ENCODE data around the gene STING1. TPM values are rescaled to one million over a fixed set of nuclear protein-coding genes. Genes with fewer than 3 reads are reported as not detected.

STING1 gene
- total and polyA plus RNA-seq, 2 of the 8 experiments (the other 6 are each of a cell fraction or from before 2014, with no cell fraction given): 0.26 to 0.47 TPM

- no peak overlapping the region for H2BK15ac ChIP-seq (ENCODE audit: low read length)
- peak overlapping the region; percentile 66; the same call in 1 of the 2 replicates for H2AK5ac ChIP-seq (ENCODE audit: low read depth, low read length)
- H3K4me1 ChIP-seq (replicated peaks in 1 of 4; ENCODE audit: control insufficient read depth in 3 of 4, insufficient read depth in 4 of 4, low read length in 3 of 4): peaks cover 5 to 15% (median 12%) of the 10 kb centered on the region in 4 experiments; a peak in 6 of 7 replicates
- no peak for DNase-seq (ENCODE audit: low read depth in 1 of 2, low spot score in 2 of 2)
- no peak overlapping the region for H4K91ac ChIP-seq (replicated peaks; ENCODE audit: insufficient read length, low read length)
- H3K23me2 ChIP-seq (ENCODE audit: low read depth, low read length): no peaks in the 10 kb centered on the region
- no peak overlapping the region for H3K14ac ChIP-seq (ENCODE audit: insufficient read length)
- no peak for FAIRE-seq
- 0 out of 2 replicates have a peak overlapping the region, but pooled peaks have one; percentile 60 for H2BK12ac ChIP-seq (ENCODE audit: low read depth, low read length)
- no peak overlapping the region for H3K56ac ChIP-seq (replicated peaks; ENCODE audit: insufficient read length, low read depth, low read length)
- H3K27ac ChIP-seq (ENCODE audit: low read depth, low read length): no peak overlapping the region
- H2BK20ac ChIP-seq (ENCODE audit: low read length): no peak overlapping the region
- 84% methylated on average over 8 of the region's 8 CpGs; no CpG with 5 or more reads in 1 of the 2 experiments for WGBS, 2 experiments (ENCODE audit: extremely low coverage in 1 of 2, insufficient coverage in 1 of 2, insufficient read length in 1 of 2, insufficient replicate concordance in 2 of 2, low coverage in 1 of 2, low lambda C conversion rate in 2 of 2, missing lambda C conversion rate in 1 of 2)
- ChIA-PET POLR2A (ENCODE audit: partially characterized antibody) (no interaction called here), CTCF (ENCODE audit: partially characterized antibody) (interaction anchor here (1.1 to 3.0 kb wide), 3 partner anchors 35 to 54 kb away, joined by 3 to 12 read pairs (median 3); no protein-coding TSS in a partner anchor)
- H3K9ac ChIP-seq (replicated peaks in 1 of 4; ENCODE audit: extremely low read depth in 1 of 4, low read depth in 3 of 4, low read length in 3 of 4): no peak overlapping the region
- no peak overlapping the region for H2AFZ ChIP-seq (ENCODE audit: low read length)
- no peaks in the 10 kb centered on the region for H3K9me3 ChIP-seq (ENCODE audit: insufficient read depth in 2 of 2, low read depth in 1 of 2, low read length in 1 of 2)
- no peak overlapping the region for H4K5ac ChIP-seq (ENCODE audit: insufficient read length, low read depth, low read length)
- H3K4ac ChIP-seq (replicated peaks; ENCODE audit: insufficient read length, low read depth, low read length): no peak overlapping the region
- no peak overlapping the region for H3K4me3 ChIP-seq (ENCODE audit: extremely low read depth in 1 of 4, insufficient read depth in 2 of 4, low read depth in 3 of 4, low read length in 4 of 4)
- H3K23ac ChIP-seq (ENCODE audit: insufficient read length): no peak overlapping the region
- H3K27me3 ChIP-seq (replicated peaks in 1 of 4; ENCODE audit: control insufficient read depth in 3 of 4, extremely low read depth in 1 of 4, insufficient read depth in 3 of 4, low read length in 3 of 4): no peaks in the 10 kb centered on the region
- H3K18ac ChIP-seq (ENCODE audit: extremely low read depth, low read length): peak overlapping the region; percentile 71; the same call in 1 of the 2 replicates
- 0 out of 2 replicates have a peak overlapping the region, but pooled peaks have one; percentile 44 for H2BK5ac ChIP-seq (ENCODE audit: low read depth, low read length)
- H3K79me1 ChIP-seq (ENCODE audit: low read depth, low read length): no peaks in the 10 kb centered on the region
- no peaks in the 10 kb centered on the region for H3K79me2 ChIP-seq (ENCODE audit: control insufficient read depth in 1 of 2, insufficient read depth in 2 of 2, low read length in 2 of 2)
- no peaks in the 10 kb centered on the region for H4K20me1 ChIP-seq (replicated peaks in 1 of 2; ENCODE audit: control insufficient read depth in 1 of 2, insufficient read depth in 2 of 2, low read length in 2 of 2)
- H4K8ac ChIP-seq (ENCODE audit: extremely low read depth, insufficient read depth, low read length): no peak overlapping the region
- no peaks in the 10 kb centered on the region for H3K36me3 ChIP-seq (ENCODE audit: control insufficient read depth in 2 of 4, insufficient read depth in 4 of 4, low read length in 3 of 4)
- H2BK120ac ChIP-seq (replicated peaks; ENCODE audit: low read depth, low read length): no peak overlapping the region
- H3K4me2 ChIP-seq (ENCODE audit: insufficient read depth in 1 of 2, low read depth in 2 of 2, low read length in 2 of 2): no peak overlapping the region
- TF ChIP-seq ASH2L (IDR thresholded peaks at IDR 0.05; ENCODE audit: low read length) (no peak), YY1 (IDR thresholded peaks at IDR 0.05; ENCODE audit: low read depth, low read length) (no peak), SP4 (IDR thresholded peaks at IDR 0.05; ENCODE audit: low read length) (no peak), JUN (IDR thresholded peaks at IDR 0.05; ENCODE audit: low read depth, low read length) (no peak), PHF8 (conservative IDR thresholded peaks at IDR 0.05; ENCODE audit: low read depth, low read length) (no peak), CTBP2 (IDR thresholded peaks at IDR 0.05; ENCODE audit: borderline replicate concordance, insufficient read depth, insufficient read length, low read length) (no peak), CTCF (IDR thresholded peaks at IDR 0.05; ENCODE audit: control extremely low read depth in 1 of 3, insufficient read depth in 1 of 3, low read depth in 1 of 3, low read length in 3 of 3) (no peak), JUND (IDR thresholded peaks at IDR 0.05; ENCODE audit: low read length) (no peak), POLR2A (IDR thresholded peaks at IDR 0.05; ENCODE audit: control extremely low read depth in 1 of 2, low read depth in 2 of 2, low read length in 2 of 2) (no peak), KDM5A (IDR thresholded peaks at IDR 0.05; ENCODE audit: low read length) (no peak), RXRA (IDR thresholded peaks at IDR 0.05; ENCODE audit: insufficient read depth, low read depth, low read length) (no peak), SIRT6 (IDR thresholded peaks at IDR 0.05; ENCODE audit: low read length) (no peak), SP2 (IDR thresholded peaks at IDR 0.05; ENCODE audit: low read length) (no peak)
These were observed 23.1 kb downstream of the STING1 start for GRCh38 chr5:139459451-139459934.
